Neuronal stem cell (in vitro differentiated cells): Measurements from ENCODE around the gene PRSS56.

Experiments
- DNase-seq: peaks from one replicate; pipeline ENCODE4 v3.0.0-alpha.2; 2013; ENCODE audit warnings: low spot score
- H2AFZ ChIP-seq: one replicate; pipeline ENCODE4 v1.6.1; 2013; ENCODE audit warnings: mild to moderate bottlenecking, low read length, inconsistent platforms
- H2AK5ac ChIP-seq: 2 replicates; pipeline ENCODE4 v1.6.1; 2013; ENCODE audit warnings: low read depth, mild to moderate bottlenecking, inconsistent platforms, low read length, moderate library complexity, mixed read lengths
- H2BK120ac ChIP-seq: 2 replicates; pipeline ENCODE4 v1.6.1; 2013; ENCODE audit warnings: low read depth, mild to moderate bottlenecking, inconsistent platforms, low read length, moderate library complexity, mixed read lengths
- H2BK12ac ChIP-seq: one replicate; pipeline ENCODE4 v1.6.1; 2013; ENCODE audit warnings: low read length, inconsistent platforms
- H2BK15ac ChIP-seq: 2 replicates; pipeline ENCODE4 v1.6.1; 2013; ENCODE audit warnings: mild to moderate bottlenecking, low read length, inconsistent platforms, mixed read lengths
- H2BK5ac ChIP-seq: one replicate; pipeline ENCODE4 v1.6.1; 2013; ENCODE audit warnings: inconsistent platforms, mild to moderate bottlenecking, low read length, moderate library complexity
- H3K14ac ChIP-seq: one replicate; pipeline ENCODE4 v1.6.1; 2013; ENCODE audit warnings: low read length, inconsistent platforms
- H3K18ac ChIP-seq: 2 replicates; pipeline ENCODE4 v1.6.1; 2013; ENCODE audit warnings: low read length, inconsistent platforms
- H3K23ac ChIP-seq: 2 replicates; pipeline ENCODE4 v1.6.1; 2013; ENCODE audit warnings: low read depth, mild to moderate bottlenecking, mixed read lengths, low read length, inconsistent platforms; ENCODE audit not compliant: poor library complexity
- H3K27ac ChIP-seq: replicated peaks from 3 replicates; pipeline ENCODE4 v1.5.1; 2013; ENCODE audit warnings: low read length, inconsistent platforms
- H3K27me3 ChIP-seq, 3 experiments: 2 replicates each; pipeline ENCODE4 v1.6.1; 2013; ENCODE audit warnings: low read length in 3 of 3, mild to moderate bottlenecking in 2 of 3, inconsistent platforms in 1 of 3, low read depth in 1 of 3, mixed read lengths in 1 of 3, moderate library complexity in 1 of 3; ENCODE audit not compliant: control insufficient read depth in 3 of 3, insufficient read depth in 3 of 3
- H3K36me3 ChIP-seq, 2 donors: replicated peaks in 1 of 2; 2 replicates each; pipeline ENCODE4 v1.6.1; 2013; ENCODE audit warnings: low read length in 2 of 2; ENCODE audit not compliant: control insufficient read depth in 2 of 2, insufficient read depth in 2 of 2
- H3K4ac ChIP-seq: 2 replicates; pipeline ENCODE4 v1.6.1; 2013; ENCODE audit warnings: inconsistent platforms, mild to moderate bottlenecking, low read length, moderate library complexity
- H3K4me1 ChIP-seq, 2 donors: 1 replicate in 1 of 2; 2 replicates in 1 of 2; pipeline ENCODE4 v1.6.1; 2013; ENCODE audit warnings: low read length in 2 of 2, low read depth in 1 of 2; ENCODE audit not compliant: control insufficient read depth in 2 of 2, insufficient read depth in 1 of 2
- H3K4me2 ChIP-seq: one replicate; pipeline ENCODE4 v1.6.1; 2013; ENCODE audit warnings: mild to moderate bottlenecking, low read length, inconsistent platforms; ENCODE audit not compliant: insufficient read depth, poor library complexity, severe bottlenecking
- H3K4me3 ChIP-seq, 2 donors: 2 replicates each; pipeline ENCODE4 v1.5.1; 2013; ENCODE audit warnings: low read length in 2 of 2, mild to moderate bottlenecking in 2 of 2, inconsistent platforms in 1 of 2, moderate library complexity in 1 of 2
- H3K79me1 ChIP-seq: one replicate; pipeline ENCODE4 v1.6.1; 2013; ENCODE audit warnings: low read depth, mild to moderate bottlenecking, inconsistent platforms, low read length, moderate library complexity
- H3K9ac ChIP-seq: one replicate; pipeline ENCODE4 v1.6.1; 2013; ENCODE audit warnings: mild to moderate bottlenecking, low read depth, low read length, inconsistent platforms; ENCODE audit not compliant: poor library complexity
- H3K9me3 ChIP-seq, 2 donors: replicated peaks in 1 of 2; 2 replicates each; pipeline versions ENCODE3 to v1.6.1; 2013; ENCODE audit warnings: low read length in 2 of 2, mild to moderate bottlenecking in 2 of 2, inconsistent platforms in 1 of 2, low read depth in 1 of 2, mixed read lengths in 1 of 2, moderate library complexity in 1 of 2; ENCODE audit not compliant: control insufficient read depth in 2 of 2, insufficient read depth in 1 of 2
- H4K8ac ChIP-seq: one replicate; pipeline ENCODE4 v1.6.1; 2013; ENCODE audit warnings: low read depth, mild to moderate bottlenecking, inconsistent platforms, low read length, moderate library complexity
- H4K91ac ChIP-seq: one replicate; pipeline ENCODE4 v1.6.1; 2013; ENCODE audit warnings: low read length, low read depth, mild to moderate bottlenecking, inconsistent platforms; ENCODE audit not compliant: poor library complexity
- WGBS, 2 donors: extraction: QIAGEN DNeasy Blood & Tissue Kit; methylation state at CpG; one replicate each; pipeline ENCODE4 v1.1.7; 2013; ENCODE audit warnings: missing lambda C conversion rate in 2 of 2, mixed read lengths in 1 of 2; ENCODE audit not compliant: insufficient read length in 2 of 2, insufficient replicate concordance in 1 of 2; ENCODE audit errors: extremely low coverage in 2 of 2; 5-methylcytosine and 5-hydroxymethylcytosine counted together

PRSS56 gene

GRCh38 chr2:232477751-232478510, 42.3 kb upstream of the PRSS56 start:
- H2BK5ac ChIP-seq = no peak overlapping the region
- no CpG with 5 or more reads among the region's 13 CpGs for WGBS, 2 donors
- no peak overlapping the region for H3K23ac ChIP-seq

GRCh38 chr2:232478571-232479340, 41.4 kb upstream of the PRSS56 start:
- Histone ChIP-seq H3K14ac (no peak overlapping the region), H4K8ac (no peak overlapping the region), H3K79me1 (peaks cover 1% of the 10 kb centered on the region), H3K36me3 (no peaks in the 10 kb centered on the region), H3K9ac (no peak overlapping the region), H4K91ac (peak overlapping the region; percentile 43), H3K27me3 (peaks cover 0 to 67% (median under 1%) of the 10 kb centered on the region in 3 experiments), H3K18ac (peak overlapping the region; percentile 71), H3K9me3 (no peaks in the 10 kb centered on the region), H3K23ac (peak overlapping the region; percentile 77), H3K4ac (no peak overlapping the region), H3K27ac (no peak overlapping the region), H2AFZ (no peak overlapping the region), H2BK15ac (no peak overlapping the region), H2BK120ac (peak overlapping the region; percentile 78), H2BK12ac (no peak overlapping the region), H3K4me1 (no peaks in the 10 kb centered on the region), H2AK5ac (peak overlapping the region; percentile 73), H3K4me2 (no peak overlapping the region), H2BK5ac (no peak overlapping the region), H3K4me3 (no peak overlapping the region)
- WGBS, 2 donors = no CpG with 5 or more reads among the region's 19 CpGs
- no peak for DNase-seq

More at GRCh38 chr2:232477751-232478510, 42.3 kb upstream of the PRSS56 start:
- Histone ChIP-seq H3K4me3 (no peak overlapping the region), H2BK12ac (no peak overlapping the region), H3K4ac (no peak overlapping the region), H3K4me1 (no peaks in the 10 kb centered on the region), H3K79me1 (peaks cover 1% of the 10 kb centered on the region), H3K27me3 (peaks cover 0 to 67% (median 0%) of the 10 kb centered on the region in 3 experiments), H2AK5ac (peak overlapping the region; percentile 60), H2BK120ac (no peak overlapping the region), H2BK15ac (no peak overlapping the region), H3K27ac (no peak overlapping the region), H4K8ac (no peak overlapping the region), H3K14ac (peak overlapping the region; percentile 25), H3K4me2 (no peak overlapping the region), H2AFZ (no peak overlapping the region), H3K9me3 (no peaks in the 10 kb centered on the region), H3K18ac (no peak overlapping the region), H3K9ac (peak overlapping the region; percentile 53), H4K91ac (no peak overlapping the region), H3K36me3 (no peaks in the 10 kb centered on the region)
- DNase-seq = no peak

GRCh38 chr2:232479341-232480200, 40.6 kb upstream of the PRSS56 start:
- Histone ChIP-seq H3K18ac (peak overlapping the region; percentile 71), H2AFZ (no peak overlapping the region), H3K23ac (peak overlapping the region; percentile 77), H3K9me3 (peaks cover 0 to 1% of the 10 kb centered on the region in 2 donors), H2BK5ac (peak overlapping the region; percentile 5), H3K4ac (no peak overlapping the region), H3K4me3 (no peak overlapping the region), H3K79me1 (peaks cover 4% of the 10 kb centered on the region), H3K27me3 (peaks cover 0 to 67% (median 9%) of the 10 kb centered on the region in 3 experiments), H3K14ac (peak overlapping the region; percentile 47), H3K36me3 (peaks cover 0 to 2% of the 10 kb centered on the region in 2 donors), H3K4me1 (no peaks in the 10 kb centered on the region), H2BK15ac (no peak overlapping the region), H3K9ac (no peak overlapping the region), H4K8ac (no peak overlapping the region), H4K91ac (peak overlapping the region; percentile 43), H2BK120ac (peak overlapping the region; percentile 78), H3K4me2 (no peak overlapping the region), H2AK5ac (peak overlapping the region; percentile 37), H3K27ac (no peak overlapping the region), H2BK12ac (peak overlapping the region; percentile 90)
- WGBS, 2 donors = no CpG with 5 or more reads among the region's 21 CpGs
- no peak for DNase-seq
